ENCODE results near the gene PRR15L.

GRCh38 chr17:47996201-47996600 is 38.5 kb upstream of the PRR15L start:
- TF ChIP-seq POLR2A (IDR thresholded peaks at IDR 0.05) (no peak), CTCF (IDR thresholded peaks at IDR 0.05) (no peak)

Measured in heart left ventricle (tissue), 13 donors.